NCI-H1436 (cell line): Measurements from ENCODE around the gene SLC30A1.
A peak's percentile ranks its signal among the peaks of the same experiment; 100 is the strongest.

Source experiments
- DNase-seq: peaks from one replicate; lab custom pipeline; 2025; lab: John Stamatoyannopoulos, UW

Gene SLC30A1

GRCh38 chr1:211607754-211608473 lies 29.0 kb upstream of the SLC30A1 start:
- no peak for DNase-seq

GRCh38 chr1:211606914-211607753 lies 28.2 kb upstream of the SLC30A1 start:
- DNase-seq: no peak

GRCh38 chr1:211606332-211606913 lies 27.5 kb upstream of the SLC30A1 start:
- DNase-seq: no peak

GRCh38 chr1:211605603-211606331 lies 26.8 kb upstream of the SLC30A1 start:
- no peak for DNase-seq

GRCh38 chr1:211605034-211605433 lies 26.1 kb upstream of the SLC30A1 start:
- DNase-seq: no peak

GRCh38 chr1:211604548-211604947 lies 25.6 kb upstream of the SLC30A1 start:
- DNase-seq: no peak

GRCh38 chr1:211603713-211604112 lies 24.8 kb upstream of the SLC30A1 start:
- no peak for DNase-seq

GRCh38 chr1:211603191-211603701 lies 24.3 kb upstream of the SLC30A1 start:
- DNase-seq: no peak

GRCh38 chr1:211601982-211602670 lies 23.2 kb upstream of the SLC30A1 start:
- no peak for DNase-seq

GRCh38 chr1:211601159-211601558 lies 22.2 kb upstream of the SLC30A1 start:
- no peak for DNase-seq

GRCh38 chr1:211599250-211599649 lies 20.3 kb upstream of the SLC30A1 start:
- no peak for DNase-seq

- DNase-seq: no peak
These were observed 19.6 kb upstream of the SLC30A1 start for GRCh38 chr1:211598514-211598913.

- DNase-seq: no peak
These were observed 17.6 kb upstream of the SLC30A1 start for GRCh38 chr1:211596418-211597181.

GRCh38 chr1:211595419-211595818 lies 16.5 kb upstream of the SLC30A1 start:
- DNase-seq: no peak

- DNase-seq: peak; percentile 34
These were observed 13.1 kb upstream of the SLC30A1 start for GRCh38 chr1:211591980-211592493.

GRCh38 chr1:211589782-211590721 lies 11.1 kb upstream of the SLC30A1 start:
- DNase-seq: no peak

GRCh38 chr1:211588711-211589110 lies 9.8 kb upstream of the SLC30A1 start:
- no peak for DNase-seq

GRCh38 chr1:211587123-211587522 lies 8.2 kb upstream of the SLC30A1 start:
- no peak for DNase-seq

- DNase-seq: no peak
These were observed 7.6 kb upstream of the SLC30A1 start for GRCh38 chr1:211586538-211586937.
